ENCODE measurements around the gene CERK. TPM values are rescaled to one million over a fixed set of nuclear protein-coding genes. Genes with fewer than 3 reads are reported as not detected.
A peak's percentile ranks its signal among the peaks of the same experiment; 100 is the strongest.

The CERK gene
- total and polyA plus RNA-seq, 2 of the 13 experiments (the other 11 are each of a cell fraction or from before 2014, with no cell fraction given), result 40.3 to 41.9 TPM

- TF ChIP-seq GMEB1 (CRISPR knock-in tag; IDR thresholded peaks at IDR 0.05; ENCODE audit: borderline replicate concordance) (peak; percentile 99), ZNF362 (CRISPR knock-in tag; IDR thresholded peaks at IDR 0.05; ENCODE audit: borderline replicate concordance) (no peak), HNF4A (CRISPR knock-in tag; IDR thresholded peaks at IDR 0.05) (peak; percentile 55), GABPB1 (CRISPR knock-in tag; IDR thresholded peaks at IDR 0.05) (peak; percentile 99), NCOA1 (CRISPR knock-in tag; IDR thresholded peaks at IDR 0.05) (peak; percentile 87; the same call in 1 of the 2 replicates), ZNF503 (CRISPR knock-in tag; IDR thresholded peaks at IDR 0.05) (peak; percentile 39; the same call in 1 of the 2 replicates), CREB3 (CRISPR knock-in tag; IDR thresholded peaks at IDR 0.05) (no peak), ZBTB4 (CRISPR knock-in tag; IDR thresholded peaks at IDR 0.05; ENCODE audit: borderline replicate concordance) (no peak), ZNF281 (CRISPR knock-in tag; IDR thresholded peaks at IDR 0.05; ENCODE audit: borderline replicate concordance) (peak; percentile 36; the same call in 1 of the 2 replicates), ZNF713 (CRISPR knock-in tag; IDR thresholded peaks at IDR 0.05) (no peak), ZSCAN30 (CRISPR knock-in tag; IDR thresholded peaks at IDR 0.05) (no peak), ETS1 (CRISPR knock-in tag; IDR thresholded peaks at IDR 0.05) (no peak)
Measured at GRCh38 chr22:46762238-46763050, 24.4 kb upstream of the CERK start, which contains the start of gene TBC1D22A (continued).

Measured in HepG2 (cell line).